A549 (cell line): ENCODE measurements around the gene CATSPERZ. TPM values are rescaled to one million over a fixed set of nuclear protein-coding genes. Genes with fewer than 3 reads are reported as not detected.
A peak's percentile ranks its signal among the peaks of the same experiment; 100 is the strongest.

ENCODE experiments used
- ATAC-seq, 2 experiments: fragments of 200-7000 bp in 1 of 2; fragments of >200 bp in 1 of 2; cut with Nextera tagmentation in 1 of 2; cut with Tn5 transposase in 1 of 2; 3 replicates each; pipeline versions ENCODE4 v1.8.0 to v1.9.1; 2018 to 2020; ENCODE audit warnings: mild to moderate bottlenecking in 1 of 2, moderate library complexity in 1 of 2
- CTCF ChIA-PET: fragments of 300-600 bp; sonication (Branson Sonifier 250); formaldehyde crosslinking; extraction: SDS; loops from one replicate; lab custom pipeline; 2021; ENCODE audit warnings: antibody characterized with exemption, inconsistent platforms; lab: Yijun Ruan, JAX
- POLR2A ChIA-PET: fragments of 350-600 bp; formaldehyde crosslinking; extraction: SDS; loops from one replicate; lab custom pipeline; 2021; ENCODE audit warnings: antibody characterized with exemption, inconsistent platforms; lab: Yijun Ruan, JAX
- DNase-seq, 2 experiments: peaks; one replicate each; pipeline versions ENCODE4 v3.0.0 to v3.0.0-alpha.2; 2011 to 2016; ENCODE audit warnings: low read depth in 1 of 2, low spot score in 1 of 2
- FAIRE-seq: peaks from 2 replicates; lab custom pipeline; 2011; peaks lifted over from hg19 to GRCh38; lab: Jason Lieb, UNC
- H3K27ac ChIP-seq, 2 experiments: fragments of >200 bp; sonication (Bioruptor Twin); formaldehyde crosslinking; 3 replicates each; pipeline ENCODE4 v1.5.1; 2016 to 2017
- H3K4me1 ChIP-seq: fragments of >200 bp; sonication (Bioruptor Twin); formaldehyde crosslinking; 3 replicates; pipeline ENCODE4 v1.6.1; 2016
- H3K4me2 ChIP-seq: fragments of >200 bp; sonication (Bioruptor Twin); formaldehyde crosslinking; 3 replicates; pipeline ENCODE4 v1.6.1; 2016
- H3K4me3 ChIP-seq: fragments of >200 bp; sonication (Bioruptor Twin); formaldehyde crosslinking; 3 replicates; pipeline ENCODE4 v1.5.1; 2016
- H3K9me3 ChIP-seq: fragments of >200 bp; sonication (Bioruptor Twin); formaldehyde crosslinking; 3 replicates; pipeline ENCODE4 v1.6.1; 2016
- BHLHE40 ChIP-seq: IDR thresholded peaks from 2 replicates; pipeline ENCODE4 v1.6.1; 2012; ENCODE audit warnings: low read depth, low read length, inconsistent platforms
- CBX8 ChIP-seq: fragments of 200-600 bp; sonication (generic); IDR thresholded peaks from 2 replicates; pipeline ENCODE4 v1.6.1; 2016
- CHD4 ChIP-seq: fragments of 200-600 bp; sonication (generic); IDR thresholded peaks from 2 replicates; pipeline ENCODE4 v1.6.1; 2016; ENCODE audit warnings: antibody characterized with exemption, mild to moderate bottlenecking, borderline replicate concordance
- CTCF ChIP-seq: fragments of >200 bp; sonication (Bioruptor Twin); formaldehyde crosslinking; IDR thresholded peaks from 3 replicates; pipeline ENCODE4 v1.5.1; 2016
- E2F6 ChIP-seq: IDR thresholded peaks from 2 replicates; pipeline ENCODE4 v1.6.1; 2012; ENCODE audit warnings: low read depth, borderline replicate concordance
- EHF ChIP-seq: fragments of 250-450 bp; sonication (Bioruptor Pico); IDR thresholded peaks from 2 replicates; pipeline ENCODE4 v1.5.0; 2020; ENCODE audit warnings: mild to moderate bottlenecking
- EP300 ChIP-seq, 2 experiments: fragments of >200 bp; sonication (Bioruptor Twin); formaldehyde crosslinking; IDR thresholded peaks; 2 replicates in 1 of 2; 3 replicates in 1 of 2; pipeline ENCODE4 v1.6.1; 2016 to 2017
- FOSL2 ChIP-seq, 2 experiments: fragments of 450-650 bp in 1 of 2; fragments of >200 bp in 1 of 2; sonication (Bioruptor Twin) in 1 of 2; formaldehyde crosslinking; IDR thresholded peaks; 2 replicates each; pipeline versions ENCODE4 v1.5.0 to v1.6.1; 2016 to 2020; ENCODE audit warnings: mild to moderate bottlenecking in 1 of 2, moderate library complexity in 1 of 2
- HDAC2 ChIP-seq: fragments of 200-600 bp; sonication (generic); IDR thresholded peaks from 2 replicates; pipeline ENCODE4 v1.6.1; 2016
- HEYL ChIP-seq: fragments of 250-450 bp; sonication (Bioruptor Pico); IDR thresholded peaks from 2 replicates; pipeline ENCODE4 v1.8.0; 2021; ENCODE audit warnings: mild to moderate bottlenecking, moderate library complexity
- HOXA7 ChIP-seq: fragments of 250-450 bp; sonication (Bioruptor Pico); IDR thresholded peaks from 2 replicates; pipeline ENCODE4 v1.5.0; 2020; ENCODE audit warnings: mild to moderate bottlenecking, moderate library complexity
- HOXB5 ChIP-seq: fragments of 250-450 bp; sonication (Bioruptor Pico); IDR thresholded peaks from 2 replicates; pipeline ENCODE4 v1.5.0; 2020; ENCODE audit warnings: mild to moderate bottlenecking, moderate library complexity
- KDM5A ChIP-seq: fragments of 200-600 bp; sonication (generic); IDR thresholded peaks from 2 replicates; pipeline ENCODE4 v1.6.1; 2016; ENCODE audit warnings: antibody characterized with exemption, mild to moderate bottlenecking
- MAX ChIP-seq: IDR thresholded peaks from 2 replicates; pipeline ENCODE4 v1.6.1; 2012
- NFE2L2 ChIP-seq: fragments of 150-350 bp; conservative IDR thresholded peaks from 2 replicates; pipeline ENCODE4 v1.6.1; 2014; ENCODE audit warnings: low read length
- RARB ChIP-seq: fragments of 250-450 bp; sonication (Bioruptor Pico); IDR thresholded peaks from 2 replicates; pipeline ENCODE4 v1.8.0; 2021; ENCODE audit warnings: mild to moderate bottlenecking, moderate library complexity
- REST ChIP-seq: fragments of 200-600 bp; sonication (generic); IDR thresholded peaks from 2 replicates; pipeline ENCODE4 v1.6.1; 2016; ENCODE audit warnings: antibody characterized with exemption, mild to moderate bottlenecking, moderate library complexity
- SMC3 ChIP-seq: fragments of >200 bp; sonication (Bioruptor Twin); formaldehyde crosslinking; IDR thresholded peaks from 3 replicates; pipeline ENCODE4 v1.6.1; 2018; ENCODE audit warnings: inconsistent platforms
- TP53 ChIP-seq: fragments of 250-450 bp; sonication (Bioruptor Pico); IDR thresholded peaks from 2 replicates; pipeline ENCODE4 v1.5.0; 2021; ENCODE audit warnings: mild to moderate bottlenecking, moderate library complexity
- ZFP36 ChIP-seq: fragments of 450-650 bp; IDR thresholded peaks from 2 replicates; pipeline ENCODE4 v1.6.1; 2014; ENCODE audit warnings: borderline replicate concordance; ENCODE audit not compliant: partially characterized antibody
- WGBS: methylation state at CpG from one replicate; pipeline ENCODE4 v1.1.6; 2017; ENCODE audit errors: missing lambda C conversion rate; 5-methylcytosine and 5-hydroxymethylcytosine counted together
- polyA plus RNA-seq, 4 experiments: library from polyadenylated mRNA; depleted of rRNA in 3 of 4; stranded (reverse); fragments of >200 nt; fragmentation: RNase III in 1 of 4; extraction: RNeasy Plus Mini Kit Qiagen cat#74134 plus additional on column Dnase treatment in 1 of 4; gene quantifications; 2 replicates in 3 of 4; 3 replicates in 1 of 4; pipeline ENCODE4 v1.2.3, GENCODE V29; 2011 to 2017
- TF ChIP-seq, protein P1 (sequence below): fragments of 250-450 bp; sonication (Bioruptor Pico); IDR thresholded peaks from 2 replicates; pipeline ENCODE4 v1.5.0; 2021; ENCODE audit warnings: mild to moderate bottlenecking, moderate library complexity, borderline replicate concordance
- TF ChIP-seq, protein P2 (sequence below): fragments of 450-650 bp; IDR thresholded peaks from 2 replicates; pipeline ENCODE4 v1.6.1; 2014; ENCODE audit warnings: antibody characterized with exemption

The CATSPERZ gene
- polyA plus RNA-seq, 2 of the 4 experiments (the other 2 are of a cell fraction) = 1.9 to 3.4 TPM

GRCh38 chr11:64343767-64344559 is 43.8 kb downstream of the CATSPERZ start (continued):
- TF ChIP-seq REST (no peak), E2F6 (no peak)
- TF ChIP-seq, all 56 proteins: peak for 3

DNA sequence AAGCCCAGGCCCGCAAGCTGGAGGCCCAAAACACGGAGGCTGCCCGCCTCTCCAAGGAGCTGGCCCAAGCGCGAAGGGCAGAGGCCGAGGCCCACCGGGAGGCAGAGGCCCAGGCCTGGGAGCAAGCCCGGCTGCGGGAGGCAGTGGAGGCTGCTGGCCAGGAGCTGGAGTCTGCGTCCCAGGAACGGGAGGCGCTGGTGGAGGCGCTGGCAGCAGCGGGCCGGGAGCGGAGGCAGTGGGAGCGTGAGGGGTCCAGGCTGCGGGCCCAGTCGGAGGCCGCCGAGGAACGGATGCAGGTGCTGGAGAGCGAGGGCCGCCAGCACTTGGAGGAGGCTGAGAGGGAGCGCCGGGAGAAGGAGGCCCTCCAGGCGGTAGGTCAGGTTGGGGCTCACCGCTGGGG is 44.6 kb downstream of the CATSPERZ start:
- 93% methylated on average over 28 of the region's 28 CpGs for WGBS
- no peak for FAIRE-seq
- H3K4me2 ChIP-seq = no peak overlapping the region
- ChIA-PET CTCF (interaction anchor here (1.0 to 33.9 kb wide), 7 partner anchors 9 to 140 kb away, joined by 3 to 996 read pairs (median 7); partner anchors contain the start of genes CATSPERZ, ESRRA, PRDX5 and TRMT112), POLR2A (interaction anchor here (0.8 kb wide), 1 partner anchor 27 kb away, joined by 3 read pairs; the partner anchor contains the start of gene PRDX5)
- H3K27ac ChIP-seq = 0 out of 6 replicates have a peak overlapping the region, but pooled peaks of 1 of the 2 experiments have one; percentile 4
- H3K4me3 ChIP-seq = no peak overlapping the region
- no peaks in the 10 kb centered on the region for H3K9me3 ChIP-seq
- DNase-seq = no peak
- peaks cover 22% of the 10 kb centered on the region for H3K4me1 ChIP-seq
- TF ChIP-seq CHD4 (no peak), BHLHE40 (no peak), CBX8 (no peak), RARB (CRISPR knock-in tag) (no peak), EHF (no peak), EP300 (IDR thresholded peaks at IDR 0.05) (no peak), TP53 (no peak), HOXA7 (no peak), HEYL (CRISPR knock-in tag) (no peak), HOXB5 (CRISPR knock-in tag) (no peak), FOSL2 (IDR thresholded peaks at IDR 0.05) (no peak), FOSL2 (CRISPR knock-in tag; IDR thresholded peaks at IDR 0.05) (no peak), MAX (no peak), SMC3 (no peak)
- no peak for ATAC-seq

DNA sequence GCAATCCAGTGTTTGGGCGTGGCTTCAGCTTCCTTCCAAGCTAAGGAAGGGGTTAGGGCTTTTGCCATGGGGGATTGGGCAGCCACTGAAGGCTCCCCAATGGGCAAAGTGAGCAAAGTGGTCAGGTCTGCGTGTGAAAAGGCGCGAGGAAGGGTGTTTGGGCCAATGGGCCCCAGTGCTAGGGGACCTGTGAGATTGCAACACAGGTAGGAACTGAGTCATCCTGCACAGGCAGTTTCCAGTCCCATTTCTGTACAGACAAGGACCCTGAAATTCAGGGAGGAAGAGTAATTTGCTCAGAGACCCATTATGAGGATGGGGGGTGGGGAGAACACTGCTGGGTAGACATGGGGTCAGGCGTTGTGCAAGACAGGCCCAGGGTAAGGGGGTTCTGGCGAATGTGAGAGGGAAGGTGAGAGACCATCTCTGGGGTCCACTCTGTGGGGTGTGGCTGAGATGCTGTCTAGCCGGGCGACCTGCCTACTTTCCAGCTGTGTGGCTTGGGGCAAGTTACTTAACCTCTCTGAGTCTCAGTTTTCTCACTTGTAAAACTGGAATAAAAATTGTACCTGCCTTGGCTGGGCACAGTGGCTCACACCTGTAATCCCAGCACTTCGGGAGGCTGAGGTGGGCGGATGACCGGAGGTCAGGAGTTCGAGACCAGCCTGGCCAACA is 47.2 kb downstream of the CATSPERZ start:
- ATAC-seq = no peak
- Histone ChIP-seq H3K4me1 (peaks cover 16% of the 10 kb centered on the region), H3K4me2 (no peak overlapping the region), H3K4me3 (no peak overlapping the region), H3K9me3 (no peaks in the 10 kb centered on the region), H3K27ac (peak overlapping the region in 1 of 2 experiments; percentile 74; a peak in 3 of 6 replicates)
- POLR2A ChIA-PET = interaction anchor here (1.6 kb wide), 1 partner anchor 30 kb away, joined by 4 read pairs; the partner anchor contains the start of genes PRDX5 and TRMT112
- CTCF ChIA-PET = interaction anchor here (1.0 to 33.9 kb wide), 6 partner anchors 7 to 37 kb away, joined by 3 to 996 read pairs (median 153); partner anchors contain the start of genes CATSPERZ, ESRRA, PRDX5 and TRMT112
- DNase-seq = no peak
- 88% methylated on average over 12 of the region's 12 CpGs for WGBS
- FAIRE-seq = no peak
- TF ChIP-seq ZFP36 (peak; percentile 54), CTCF (no peak), KDM5A (no peak), FOSL2 (IDR thresholded peaks at IDR 0.05) (no peak), FOSL2 (CRISPR knock-in tag; IDR thresholded peaks at IDR 0.05) (peak; percentile 24; the same call in 1 of the 2 replicates), HDAC2 (no peak), NFE2L2 (no peak), CHD4 (0 out of 2 replicates have a peak, but pooled peaks have one; percentile 35)
- TF ChIP-seq, protein P1, sequence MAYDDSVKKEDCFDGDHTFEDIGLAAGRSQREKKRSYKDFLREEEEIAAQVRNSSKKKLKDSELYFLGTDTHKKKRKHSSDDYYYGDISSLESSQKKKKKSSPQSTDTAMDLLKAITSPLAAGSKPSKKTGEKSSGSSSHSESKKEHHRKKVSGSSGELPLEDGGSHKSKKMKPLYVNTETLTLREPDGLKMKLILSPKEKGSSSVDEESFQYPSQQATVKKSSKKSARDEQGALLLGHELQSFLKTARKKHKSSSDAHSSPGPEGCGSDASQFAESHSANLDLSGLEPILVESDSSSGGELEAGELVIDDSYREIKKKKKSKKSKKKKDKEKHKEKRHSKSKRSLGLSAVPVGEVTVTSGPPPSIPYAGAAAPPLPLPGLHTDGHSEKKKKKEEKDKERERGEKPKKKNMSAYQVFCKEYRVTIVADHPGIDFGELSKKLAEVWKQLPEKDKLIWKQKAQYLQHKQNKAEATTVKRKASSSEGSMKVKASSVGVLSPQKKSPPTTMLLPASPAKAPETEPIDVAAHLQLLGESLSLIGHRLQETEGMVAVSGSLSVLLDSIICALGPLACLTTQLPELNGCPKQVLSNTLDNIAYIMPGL (CRISPR knock-in tag) = no peak
- TF ChIP-seq, protein P2, sequence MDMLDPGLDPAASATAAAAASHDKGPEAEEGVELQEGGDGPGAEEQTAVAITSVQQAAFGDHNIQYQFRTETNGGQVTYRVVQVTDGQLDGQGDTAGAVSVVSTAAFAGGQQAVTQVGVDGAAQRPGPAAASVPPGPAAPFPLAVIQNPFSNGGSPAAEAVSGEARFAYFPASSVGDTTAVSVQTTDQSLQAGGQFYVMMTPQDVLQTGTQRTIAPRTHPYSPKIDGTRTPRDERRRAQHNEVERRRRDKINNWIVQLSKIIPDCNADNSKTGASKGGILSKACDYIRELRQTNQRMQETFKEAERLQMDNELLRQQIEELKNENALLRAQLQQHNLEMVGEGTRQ = no peak
